Activated naive CD8-positive, alpha-beta T cell treated with anti-CD3 and anti-CD28 coated beads, Interleukin-2, amount 50 U/mL, for 16 hours (primary cell): Measurements from ENCODE around the gene TBCEL.
"Not testable (repeated sequence)": the region's sequence is repeated elsewhere in the genome, so short reads cannot be mapped to it uniquely, and the experiment has no call there.

Experiments
- DNase-seq: peaks from one replicate; pipeline ENCODE4 v3.0.0-alpha.2; 2020; ENCODE audit warnings: low read depth, low spot score

Gene TBCEL

GRCh38 chr11:121105481-121106195 is 81.7 kb downstream of the TBCEL start:
- no peak for DNase-seq

GRCh38 chr11:121106812-121107211 is 82.9 kb downstream of the TBCEL start:
- no peak for DNase-seq

GRCh38 chr11:121108413-121108812 is 84.5 kb downstream of the TBCEL start:
- no peak for DNase-seq

- DNase-seq: no peak
These were observed 85.6 kb downstream of the TBCEL start for GRCh38 chr11:121109471-121109870.

- no peak for DNase-seq
These were observed 86.1 kb downstream of the TBCEL start for GRCh38 chr11:121109916-121110586.

- DNase-seq: no peak
These were observed 87.2 kb downstream of the TBCEL start for GRCh38 chr11:121110871-121111724.

- DNase-seq: no peak
These were observed 88.9 kb downstream of the TBCEL start for GRCh38 chr11:121112498-121113455.

GRCh38 chr11:121113611-121114010 is 89.7 kb downstream of the TBCEL start:
- DNase-seq: no peak

- DNase-seq: not testable (repeated sequence)
These were observed 91.1 kb downstream of the TBCEL start for GRCh38 chr11:121115024-121115423.

- DNase-seq: no peak
These were observed 93.9 kb downstream of the TBCEL start for GRCh38 chr11:121117788-121118187.

GRCh38 chr11:121119440-121119839 is 95.5 kb downstream of the TBCEL start:
- no peak for DNase-seq

GRCh38 chr11:121122328-121122727 is 98.4 kb downstream of the TBCEL start:
- DNase-seq: no peak

- no peak for DNase-seq
These were observed 99.7 kb downstream of the TBCEL start for GRCh38 chr11:121123496-121124069.

GRCh38 chr11:121127809-121128208 is 103.9 kb downstream of the TBCEL start:
- DNase-seq: no peak

- no peak for DNase-seq
These were observed 105.7 kb downstream of the TBCEL start for GRCh38 chr11:121129362-121130340.

GRCh38 chr11:121131656-121132055 is 107.8 kb downstream of the TBCEL start:
- DNase-seq: no peak

- no peak for DNase-seq
These were observed 108.5 kb downstream of the TBCEL start for GRCh38 chr11:121132211-121132976.

GRCh38 chr11:121134741-121135312 is 110.9 kb downstream of the TBCEL start:
- no peak for DNase-seq
